NCI-H2081 treated with DMSO at 0.1 percent for 48 hours (cell line): Measurements from ENCODE around the gene MAPK12.

Source experiments
- DNase-seq: peaks from one replicate; lab custom pipeline; 2025; lab: John Stamatoyannopoulos, UW

The MAPK12 gene

DNA sequence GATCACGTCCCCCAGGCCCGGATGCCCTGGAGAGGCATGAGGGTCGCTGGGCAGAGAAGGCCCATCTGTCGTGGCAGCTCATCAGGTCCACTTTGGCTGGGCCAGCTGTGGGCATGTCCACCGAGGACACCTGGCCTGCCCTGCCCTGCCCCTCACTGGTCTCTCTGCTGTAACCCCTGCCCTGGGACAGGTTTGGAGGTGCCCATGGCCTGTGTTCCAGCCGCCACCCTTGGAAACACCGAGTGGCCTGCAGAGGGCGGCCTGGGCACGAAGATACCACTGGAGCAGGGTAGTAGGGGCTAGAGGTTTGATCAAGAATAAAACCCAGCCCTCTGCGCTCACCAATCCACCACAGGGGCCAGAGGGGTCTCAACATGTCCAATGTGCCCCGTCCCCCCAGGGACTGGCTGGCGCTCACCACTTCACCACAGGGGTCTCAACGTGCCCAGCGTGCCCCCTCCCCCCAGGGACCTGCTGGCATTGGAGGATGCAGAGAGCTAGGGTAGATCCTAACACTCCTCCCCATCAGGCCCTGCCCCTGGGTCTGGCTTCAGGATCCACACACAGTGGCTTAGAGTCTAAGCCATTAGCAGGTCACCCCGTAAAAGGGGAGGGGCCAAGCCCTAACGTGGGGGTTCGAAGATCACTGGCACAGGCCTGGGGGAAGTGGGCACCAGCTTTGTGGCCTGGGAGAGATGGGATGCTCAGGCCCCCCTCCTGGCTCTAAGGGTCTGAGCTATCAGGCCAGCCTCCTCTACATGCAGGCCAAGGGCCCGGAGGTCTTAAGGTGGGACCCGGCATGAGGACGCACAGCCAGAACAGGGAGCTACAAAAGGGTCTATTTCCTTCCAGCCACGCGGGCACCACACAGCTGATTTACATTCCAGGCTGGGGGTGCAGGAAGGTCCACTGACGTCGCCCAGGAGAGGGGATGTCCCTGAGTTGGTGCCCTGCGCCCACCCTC, 9.1 kb downstream of the MAPK12 start:
- DNase-seq, result no peak

DNA sequence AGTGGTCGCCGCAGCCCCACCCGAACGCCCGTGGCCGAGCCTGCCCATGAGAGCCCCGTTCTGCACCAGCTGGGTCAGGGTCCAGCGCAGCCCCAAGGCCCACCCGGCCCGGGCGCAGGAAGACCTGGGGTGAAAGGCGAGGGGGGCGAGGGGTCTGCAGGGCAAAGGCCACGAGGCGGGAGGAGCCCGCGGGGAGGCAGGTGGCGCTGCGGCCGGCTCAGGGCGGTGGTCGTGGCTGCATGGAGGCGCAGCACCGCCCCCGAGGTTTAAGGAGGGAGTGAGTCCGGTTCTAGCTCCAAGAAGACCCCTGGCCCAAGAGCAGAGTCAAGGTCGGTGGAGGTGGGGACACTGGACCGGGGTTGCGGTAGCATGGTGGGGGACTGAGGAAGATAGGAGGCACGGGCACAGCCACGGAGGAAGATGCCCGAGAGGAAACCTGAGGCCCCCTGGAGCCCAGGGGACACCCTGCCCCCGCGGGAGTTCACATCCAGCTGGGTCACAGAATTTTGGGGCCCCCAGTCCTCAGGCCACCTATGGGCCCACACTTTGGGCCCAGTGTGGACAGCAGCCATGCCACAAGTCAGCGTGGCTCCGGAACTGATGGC, 9.9 kb downstream of the MAPK12 start:
- no peak for DNase-seq

DNA sequence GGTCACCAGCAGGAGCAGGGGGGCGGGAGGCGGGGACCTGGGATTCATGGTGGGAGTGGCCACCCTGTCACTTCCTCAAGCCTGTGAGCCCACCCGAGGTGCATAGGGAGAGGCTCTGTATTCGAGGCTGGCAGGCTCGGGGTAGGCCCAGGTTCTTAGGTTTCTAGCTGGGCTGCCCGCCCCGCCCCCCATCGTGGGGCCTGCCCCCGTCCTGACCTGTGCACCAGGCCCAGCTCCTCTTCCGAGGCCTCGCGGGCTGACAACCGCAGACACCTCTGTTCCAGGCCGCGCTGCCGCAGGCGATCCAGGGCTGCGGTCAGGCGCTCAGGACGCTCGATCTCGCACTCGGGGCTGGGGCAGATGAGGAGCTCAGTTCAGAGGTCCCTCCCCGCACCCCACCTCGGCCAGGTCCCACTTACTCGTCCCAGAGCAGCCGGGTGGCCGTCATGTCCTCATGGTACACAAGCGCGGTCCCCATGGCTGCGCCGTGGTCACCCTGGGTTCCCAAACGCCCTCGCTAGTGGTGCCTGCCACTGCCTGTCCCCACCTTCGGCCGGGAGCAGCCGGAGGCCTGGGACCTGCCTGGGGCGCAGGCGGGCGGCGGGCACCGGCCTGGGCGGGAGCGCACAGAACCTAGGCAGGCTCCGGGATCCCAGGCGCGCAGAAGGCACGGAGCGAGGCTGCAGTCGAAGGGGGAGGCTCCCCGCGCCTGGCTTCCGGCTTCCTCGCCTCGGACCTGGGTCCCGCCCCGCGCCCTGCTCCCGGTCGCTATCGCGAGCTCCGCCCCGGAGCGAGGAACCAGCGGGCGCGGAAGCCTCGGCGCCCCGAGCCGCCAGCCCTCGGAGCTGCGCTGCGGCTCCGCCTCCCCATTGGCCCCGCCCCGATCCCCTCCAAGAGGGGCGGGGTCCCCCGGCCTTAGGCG, 10.7 kb downstream of the MAPK12 start, which contains the start of gene HDAC10:
TSS of gene HDAC10 (minus strand) at position 711 of the 922 bp plus-strand sequence. CDS start at position 478, 233 bp downstream.
- no peak for DNase-seq

DNA sequence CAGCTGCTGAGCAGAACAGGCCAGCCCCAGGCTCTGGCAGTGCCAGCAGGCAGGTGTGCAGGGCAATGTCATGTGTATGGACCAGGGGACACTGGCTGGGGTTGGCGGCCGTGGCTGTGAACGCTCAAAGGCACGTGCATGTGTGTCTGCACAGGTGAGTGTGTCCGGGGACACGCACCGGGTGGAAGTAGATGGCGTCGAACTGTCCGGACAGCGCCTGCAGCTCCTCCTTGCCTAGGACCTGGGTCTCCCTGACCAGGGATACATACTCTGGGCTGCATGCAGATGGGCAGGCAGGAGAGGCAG, 11.3 kb downstream of the MAPK12 start:
- DNase-seq, result no peak

DNA sequence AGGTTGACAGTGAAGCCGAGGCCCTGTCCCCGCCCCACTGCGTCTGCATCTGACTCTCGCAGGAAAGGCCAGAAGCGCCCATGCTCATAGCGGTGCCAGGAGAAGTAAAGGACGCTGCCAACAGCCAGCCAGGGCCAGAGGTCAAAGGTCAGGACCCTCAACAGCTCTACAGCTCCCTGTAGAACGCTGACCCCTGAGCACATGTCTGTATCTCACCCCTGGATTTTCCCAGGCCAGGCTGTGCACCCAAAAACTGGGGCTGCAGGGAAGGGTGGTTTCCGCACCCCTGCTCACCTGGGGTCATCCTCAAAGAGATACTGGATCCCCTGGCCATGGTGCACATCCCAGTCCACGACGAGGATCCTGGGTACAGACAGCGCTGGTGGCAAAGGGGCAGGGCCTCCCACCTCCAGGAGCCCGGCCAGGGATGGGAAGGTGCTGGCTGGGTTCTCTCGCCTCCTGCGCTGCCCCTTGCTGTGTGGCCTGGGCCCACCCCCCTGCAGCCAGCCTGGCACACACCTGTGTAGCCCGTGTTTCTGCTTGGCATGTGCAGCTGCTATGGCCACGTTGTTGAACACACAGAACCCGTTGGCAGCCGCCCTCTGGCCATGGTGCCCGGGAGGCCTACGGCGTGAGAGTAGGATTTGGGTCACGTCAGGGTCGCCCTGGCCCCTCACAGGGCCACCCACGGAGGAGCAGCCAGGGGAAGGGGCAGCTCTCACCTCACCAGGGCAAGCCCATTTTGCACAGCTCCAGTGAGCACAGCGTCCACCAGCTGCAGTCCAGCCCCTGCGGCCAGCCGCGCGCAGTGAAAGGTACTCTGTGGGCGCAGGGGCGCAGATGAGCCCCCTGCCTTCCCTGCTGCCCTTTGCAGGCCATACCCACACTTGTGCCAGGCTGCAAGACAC, 11.9 kb downstream of the MAPK12 start:
- DNase-seq, result no peak

DNA sequence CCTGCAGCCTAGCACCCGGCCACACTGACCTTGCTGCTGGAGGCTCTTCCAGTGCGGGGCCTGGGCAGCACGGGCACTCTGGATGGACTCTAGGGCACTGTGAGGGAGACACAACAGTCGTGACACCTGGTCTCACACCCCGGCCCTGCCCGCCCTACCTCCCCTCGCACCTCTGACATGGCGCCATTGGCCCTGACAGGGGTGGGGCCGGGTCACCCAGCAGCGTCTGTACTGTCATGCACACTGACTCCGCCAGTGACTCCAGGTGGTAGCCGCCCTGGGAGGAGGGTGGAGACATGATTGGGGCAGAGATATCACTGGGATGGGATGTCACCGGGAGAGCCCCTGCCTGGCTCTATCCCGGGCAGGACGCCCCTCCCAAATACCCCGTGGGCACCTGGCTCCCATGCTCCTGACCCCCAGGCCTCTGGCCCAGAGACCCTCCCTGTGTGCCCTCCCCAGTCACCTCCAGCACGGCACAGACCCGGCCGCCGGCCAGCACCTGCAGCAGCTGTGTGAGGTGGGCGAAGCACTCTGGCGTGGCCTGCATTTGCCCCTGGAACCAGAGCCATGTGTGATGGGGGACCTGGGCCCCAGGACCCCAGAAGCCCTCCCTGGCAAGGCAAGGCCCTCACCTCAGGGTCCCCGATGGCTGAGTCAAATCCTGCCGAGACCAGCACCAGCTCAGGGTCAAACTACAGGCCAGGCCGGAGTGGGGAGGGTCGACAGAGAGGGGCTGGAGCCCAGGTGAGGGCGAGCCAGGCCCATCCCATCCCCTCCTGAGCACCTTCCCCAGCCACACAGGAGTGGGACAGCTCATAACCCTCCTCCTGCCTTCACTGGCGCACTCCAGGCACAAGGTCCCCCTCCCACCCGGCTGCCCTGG, 13.0 kb downstream of the MAPK12 start:
- no peak for DNase-seq

DNA sequence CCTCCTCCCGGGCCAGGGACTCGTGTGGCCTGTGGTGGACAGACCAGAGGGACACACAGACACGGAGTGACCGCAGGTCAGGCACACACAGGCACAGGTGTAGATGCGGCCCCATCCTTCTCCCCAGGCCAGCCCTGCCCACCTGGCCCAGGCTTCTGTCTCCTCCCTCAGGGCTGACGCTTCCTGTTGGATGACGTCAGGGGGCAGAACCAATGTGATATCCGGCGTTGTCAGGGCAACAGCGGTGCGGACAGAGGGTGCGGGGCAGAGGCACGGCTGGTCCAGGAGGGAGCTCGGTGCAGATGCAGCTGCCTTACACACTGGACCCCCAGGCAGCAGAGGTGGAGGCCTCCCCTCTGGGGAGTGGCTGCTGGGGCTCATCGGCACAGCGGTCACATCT, 13.7 kb downstream of the MAPK12 start:
- no peak for DNase-seq

DNA sequence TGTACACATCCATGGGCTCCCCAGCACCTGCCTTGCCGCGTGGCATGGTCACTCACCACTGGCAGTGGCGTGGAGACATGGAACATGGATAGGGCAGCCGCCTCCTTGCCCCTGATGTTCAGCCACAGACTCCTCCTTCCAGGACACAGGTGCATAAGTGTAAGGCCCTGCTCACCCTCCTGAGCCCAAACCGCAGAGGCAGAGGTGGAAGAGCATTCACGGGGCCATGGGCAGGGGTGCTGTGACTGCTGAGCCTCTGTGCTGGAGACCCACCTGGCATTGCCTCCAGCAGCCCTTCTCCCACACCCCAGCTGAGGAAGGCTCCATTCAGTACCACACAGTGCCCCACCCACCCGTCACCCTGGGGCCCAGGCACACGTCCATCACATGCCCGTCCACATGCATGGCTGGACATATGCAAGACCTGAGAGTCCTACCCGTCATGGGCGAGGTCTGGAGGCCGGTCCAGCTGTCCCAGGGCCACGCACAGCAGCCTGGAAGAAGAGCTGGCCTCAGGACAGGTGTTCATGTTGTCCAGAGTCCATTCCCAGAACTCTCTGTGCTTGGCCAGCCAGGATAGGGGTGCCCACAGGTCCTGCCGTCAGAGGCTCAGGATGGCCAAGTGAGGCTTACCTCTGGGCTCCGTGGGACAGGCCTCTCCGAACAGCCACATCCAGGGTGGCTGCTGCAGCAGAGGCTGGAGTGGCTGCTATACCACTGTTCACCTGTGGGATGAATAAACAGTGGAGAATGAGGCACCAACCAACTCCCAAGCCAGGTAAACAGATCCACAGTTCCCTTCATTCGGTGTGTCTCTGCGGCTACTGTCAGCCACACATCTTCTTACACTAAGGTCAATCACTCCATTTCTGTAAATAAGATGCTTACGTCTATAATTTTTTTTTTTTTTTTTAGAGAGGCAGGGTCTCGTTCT, 15.0 kb downstream of the MAPK12 start:
- DNase-seq, result no peak

DNA sequence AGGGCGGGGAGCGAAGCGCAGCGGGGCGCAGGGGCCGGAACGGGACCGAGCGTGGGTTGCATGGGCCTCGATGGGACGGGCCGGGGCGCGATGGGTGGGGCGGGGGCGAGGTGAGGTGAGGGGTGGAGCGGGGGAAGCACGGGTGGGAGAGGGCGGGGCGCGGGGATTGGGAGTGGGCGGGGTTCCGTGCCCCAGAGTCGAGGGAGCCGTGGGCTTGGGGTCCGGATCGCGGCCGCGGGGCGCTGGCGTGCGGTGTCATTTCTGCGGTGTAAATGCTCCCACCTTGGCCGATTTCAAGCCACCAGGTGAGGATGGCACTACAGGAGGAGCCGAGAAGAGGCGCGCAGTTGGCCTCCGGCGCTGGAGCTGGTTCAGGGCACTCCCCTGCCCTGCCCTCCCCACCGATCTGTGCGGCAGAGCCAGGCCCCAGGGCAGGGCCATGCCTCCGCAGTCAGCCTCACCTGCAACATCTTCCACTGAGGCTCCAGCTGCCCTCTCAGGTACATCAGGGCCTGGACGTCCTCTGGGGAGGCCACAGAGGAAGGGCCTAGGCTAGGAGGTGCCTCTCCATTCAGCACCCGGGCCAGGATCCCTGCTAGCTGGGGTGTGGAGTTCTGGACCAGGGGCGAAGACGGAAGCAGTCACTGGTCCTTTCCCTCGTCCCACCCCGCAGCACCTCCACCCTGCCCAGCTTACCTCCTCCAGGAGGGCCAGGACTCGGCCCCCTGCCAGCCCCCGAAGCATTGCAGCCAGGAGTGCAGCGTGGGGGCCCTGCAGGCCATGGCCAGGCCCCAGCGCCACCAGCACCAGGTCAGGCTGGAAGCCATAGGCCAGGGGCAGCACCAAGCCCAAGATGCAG, 16.0 kb downstream of the MAPK12 start:
- DNase-seq, result no peak

DNA sequence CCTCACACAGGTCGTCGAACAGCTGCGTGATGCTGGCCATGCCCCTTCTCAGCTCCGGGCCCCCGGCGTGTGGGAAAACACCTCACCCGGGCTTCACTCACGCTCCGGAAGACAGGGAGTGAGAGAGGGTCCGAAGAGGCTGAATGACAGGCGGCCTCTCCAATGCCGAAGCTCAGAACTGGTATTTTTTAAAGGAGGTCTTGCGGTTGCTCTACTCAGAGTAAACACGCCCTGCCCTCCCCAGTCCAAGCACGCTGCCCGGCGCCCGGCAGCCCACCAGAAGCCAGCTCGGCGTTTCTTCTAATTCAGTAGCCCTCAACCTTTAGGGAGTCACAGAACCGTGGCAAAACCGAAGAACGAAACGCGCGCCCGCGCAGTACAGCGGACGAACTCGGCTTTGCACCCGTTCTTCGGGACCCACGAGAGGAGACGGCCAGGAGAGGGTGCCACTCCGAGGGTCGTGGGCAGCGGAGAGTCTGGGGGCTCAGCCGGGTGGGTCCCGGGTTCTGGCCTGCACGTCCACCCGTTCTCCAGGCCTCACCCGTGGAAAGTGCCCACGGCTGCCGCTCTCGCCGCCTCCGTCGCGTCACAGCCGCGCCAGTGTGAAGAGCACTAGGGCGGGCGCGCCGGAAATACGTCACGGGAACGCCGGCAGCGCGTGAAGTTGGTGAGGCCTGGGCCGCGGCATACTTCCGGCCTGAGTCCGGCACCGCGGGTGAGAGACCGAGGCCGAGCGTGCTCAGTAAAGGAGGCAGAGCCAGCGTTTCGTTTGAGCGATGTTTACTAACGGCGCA, 16.9 kb downstream of the MAPK12 start, which contains the start of gene TUBGCP6:
TSS of gene TUBGCP6 (minus strand) at position 604 of the 794 bp plus-strand sequence. CDS start at position 40, 564 bp downstream.
- DNase-seq, result peak; percentile 18

DNA sequence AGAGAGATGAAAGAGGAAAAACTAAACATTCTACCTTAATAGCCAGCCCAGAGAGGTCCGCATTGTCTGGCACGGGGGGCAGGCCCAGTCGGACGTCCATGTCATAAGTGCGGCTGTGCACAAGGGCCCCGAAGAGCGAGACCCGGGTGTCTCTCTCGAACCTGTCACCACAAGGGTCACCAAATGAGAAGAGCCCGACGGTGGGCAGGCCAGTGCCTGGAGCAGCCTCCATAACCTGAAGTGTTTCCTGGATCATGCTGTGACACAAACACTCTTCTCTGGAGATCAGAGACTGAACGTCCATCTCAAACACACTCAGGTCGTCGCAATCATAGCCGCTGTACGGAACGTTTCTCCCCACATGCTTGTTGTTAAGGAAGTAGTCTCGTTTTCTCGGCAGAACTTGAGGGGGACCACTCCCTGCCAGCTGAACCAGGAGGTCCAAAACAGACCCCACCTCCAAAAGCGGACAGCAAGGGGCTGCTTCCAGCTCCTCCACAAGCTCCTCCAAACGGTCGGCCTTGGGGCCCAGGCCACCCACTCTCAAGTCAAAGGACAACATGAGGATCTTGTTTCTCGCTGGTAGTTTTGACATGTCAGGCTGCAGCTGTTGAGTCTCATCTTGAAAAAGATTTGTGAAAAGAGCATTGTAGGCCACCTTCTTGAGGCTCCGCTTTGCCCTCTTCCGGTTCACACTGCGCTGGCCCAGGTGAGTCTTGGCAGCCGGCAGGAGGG, 17.6 kb downstream of the MAPK12 start:
- no peak for DNase-seq

DNA sequence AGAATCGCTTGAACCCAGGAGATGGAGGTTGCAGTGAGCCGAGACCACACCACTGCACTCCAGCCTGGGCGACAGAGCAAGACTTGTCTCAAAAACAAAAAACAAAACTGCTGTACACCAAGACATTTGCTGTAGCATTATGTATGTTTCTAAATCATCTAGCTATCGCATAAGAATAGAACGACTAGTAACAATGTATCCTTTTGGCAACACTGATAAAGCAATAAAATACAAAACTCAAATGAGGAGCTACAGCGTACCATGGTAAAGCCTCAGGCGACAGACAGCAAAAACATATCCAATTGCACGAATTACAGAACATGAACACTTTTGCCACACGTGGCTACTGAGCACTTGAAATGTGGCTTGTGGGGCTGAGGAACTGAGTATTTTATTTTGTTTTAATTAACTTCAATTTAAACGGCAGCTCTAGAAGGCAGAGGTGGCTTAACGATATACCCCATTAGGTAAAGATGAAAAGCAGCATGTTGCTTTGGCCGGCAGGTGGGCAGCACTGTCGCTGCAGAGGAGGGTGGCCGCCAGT, 19.0 kb downstream of the MAPK12 start:
- no peak for DNase-seq

DNA sequence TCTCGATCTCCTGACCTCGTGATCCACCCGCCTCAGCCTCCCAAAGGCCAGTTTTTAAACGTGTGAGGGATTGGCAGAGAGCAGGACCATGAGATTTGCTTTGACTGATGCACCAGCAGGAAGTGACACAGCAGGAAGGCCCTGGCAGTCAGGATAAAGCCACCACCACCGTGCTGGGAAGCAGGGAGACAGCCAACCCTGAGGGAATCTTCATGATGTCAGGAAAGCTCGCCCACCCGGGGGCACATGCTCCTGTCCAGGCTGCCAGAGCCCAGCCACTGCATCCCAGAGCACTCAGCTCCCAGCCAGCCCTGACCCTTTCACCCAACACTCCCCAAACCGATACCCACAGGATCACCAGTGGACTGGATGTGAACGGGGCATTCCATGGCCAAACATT, 22.7 kb downstream of the MAPK12 start:
- no peak for DNase-seq

DNA sequence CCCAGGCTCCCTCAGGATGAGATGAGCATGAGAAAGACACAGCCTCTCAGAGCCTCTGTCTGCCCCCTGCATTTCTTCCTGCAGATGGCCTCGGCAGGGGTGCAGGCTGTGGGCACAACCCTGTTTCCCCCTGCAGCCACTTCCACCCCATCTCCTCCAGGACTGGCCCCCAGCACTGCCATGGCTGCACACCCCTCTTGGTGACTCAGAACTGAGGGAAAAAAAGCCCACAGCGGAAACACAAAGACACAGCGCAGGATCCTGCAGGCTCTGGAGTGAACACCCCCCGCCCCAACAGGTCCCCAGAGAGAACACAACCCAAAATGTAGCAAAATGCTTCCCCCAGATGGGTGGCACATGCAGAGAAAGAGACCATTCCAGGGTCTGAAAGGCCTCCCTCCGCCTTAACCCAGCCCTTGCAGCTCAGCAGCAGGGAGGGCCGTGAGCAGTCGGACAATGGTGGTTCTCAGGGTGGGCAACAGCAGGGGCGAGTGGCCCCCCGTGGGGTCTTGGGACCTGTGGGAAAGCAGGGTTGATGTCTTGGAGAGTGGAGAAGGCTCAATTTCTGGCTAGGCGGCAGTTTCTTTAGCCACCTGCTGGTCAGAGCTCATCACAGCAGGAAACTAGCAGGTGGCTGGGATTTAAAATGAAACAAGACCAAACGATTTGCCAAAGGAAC, 24.6 kb downstream of the MAPK12 start:
- DNase-seq, result no peak

DNA sequence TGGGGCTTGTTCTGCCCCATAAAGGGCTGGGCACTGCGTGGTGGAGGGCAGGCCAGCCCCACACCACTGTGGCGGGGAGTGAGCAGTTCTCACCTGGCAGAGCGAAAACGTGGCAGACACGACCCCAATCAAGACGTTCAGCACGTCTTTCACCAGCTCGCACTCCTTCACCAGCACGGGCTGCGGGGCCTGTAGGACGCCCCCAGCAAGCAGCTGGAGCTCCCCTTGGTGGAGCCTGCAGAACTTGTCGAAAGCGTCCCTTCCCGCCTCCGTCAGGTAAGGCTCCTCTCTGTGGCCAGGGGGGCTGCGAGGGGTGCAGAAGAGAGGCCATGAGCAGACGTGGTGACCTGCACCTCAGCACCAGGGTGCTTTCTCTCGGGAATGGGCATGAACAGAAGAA, 28.3 kb downstream of the MAPK12 start:
- DNase-seq, result no peak
